GM15510 (cell line): ENCODE measurements around the gene EGFL7.

Source experiments
- POLR2A ChIP-seq: IDR thresholded peaks from 3 replicates; pipeline ENCODE4 v1.6.1; 2011; ENCODE audit warnings: borderline replicate concordance; ENCODE audit not compliant: insufficient read length; ENCODE audit errors: extremely low read depth

EGFL7 gene

GRCh38 chr9:136671254-136671614, 8.5 kb downstream of the EGFL7 start:
- no peak for TF ChIP-seq POLR2A

GRCh38 chr9:136671646-136672430, 9.1 kb downstream of the EGFL7 start:
- no peak for TF ChIP-seq POLR2A

- no peak for TF ChIP-seq POLR2A
These were observed 9.8 kb downstream of the EGFL7 start for GRCh38 chr9:136672431-136673087.

- no peak for TF ChIP-seq POLR2A
These were observed 10.6 kb downstream of the EGFL7 start for GRCh38 chr9:136673088-136673974.

GRCh38 chr9:136673975-136674785, 11.5 kb downstream of the EGFL7 start:
- TF ChIP-seq POLR2A = no peak

GRCh38 chr9:136674786-136675349, 12.2 kb downstream of the EGFL7 start:
- TF ChIP-seq POLR2A = no peak

- TF ChIP-seq POLR2A = no peak
These were observed 13.0 kb downstream of the EGFL7 start for GRCh38 chr9:136675477-136676296.

GRCh38 chr9:136676297-136676794, 13.6 kb downstream of the EGFL7 start:
- TF ChIP-seq POLR2A = no peak

GRCh38 chr9:136676920-136677686, 14.4 kb downstream of the EGFL7 start:
- no peak for TF ChIP-seq POLR2A

GRCh38 chr9:136678034-136678433, 15.3 kb downstream of the EGFL7 start:
- no peak for TF ChIP-seq POLR2A

GRCh38 chr9:136678624-136679023, 15.9 kb downstream of the EGFL7 start:
- TF ChIP-seq POLR2A = no peak

GRCh38 chr9:136679431-136679941, 16.8 kb downstream of the EGFL7 start:
- no peak for TF ChIP-seq POLR2A

GRCh38 chr9:136681029-136681428, 18.3 kb downstream of the EGFL7 start:
- no peak for TF ChIP-seq POLR2A
